IMR-90 (cell line): Measurements from ENCODE around the gene CGNL1.

Source experiments
- CHD1 ChIP-seq: IDR thresholded peaks from 2 replicates; pipeline ENCODE4 v1.6.1; 2012; ENCODE audit warnings: low read depth, low read length, improper control_type of control experiment
- FOS ChIP-seq: fragments of 150-350 bp; IDR thresholded peaks from 2 replicates; pipeline ENCODE4 v1.6.1; 2016; ENCODE audit warnings: low read depth, low read length
- MAFK ChIP-seq: IDR thresholded peaks from 2 replicates; pipeline ENCODE4 v1.6.1; 2012; ENCODE audit warnings: low read depth, low read length, improper control_type of control experiment
- POLR2A ChIP-seq: IDR thresholded peaks from 2 replicates; pipeline ENCODE4 v1.6.1; 2012; ENCODE audit warnings: mild to moderate bottlenecking, low read depth, low read length
- RCOR1 ChIP-seq: IDR thresholded peaks from 2 replicates; pipeline ENCODE4 v1.6.1; 2012; ENCODE audit warnings: mild to moderate bottlenecking, low read length, improper control_type of control experiment; ENCODE audit not compliant: insufficient replicate concordance
- TF ChIP-seq, protein P1 (sequence below): conservative IDR thresholded peaks from 2 replicates; pipeline ENCODE4 v1.5.1; 2012; ENCODE audit warnings: mild to moderate bottlenecking, low read depth, low read length, improper control_type of control experiment
- TF ChIP-seq, protein P2 (sequence below): fragments of 150-350 bp; IDR thresholded peaks from 2 replicates; pipeline ENCODE4 v1.6.1; 2017; ENCODE audit warnings: mild to moderate bottlenecking, antibody characterized with exemption, low read length, low read depth

GRCh38 chr15:57388464-57388863, 12.2 kb downstream of the CGNL1 start:
- TF ChIP-seq, protein P1, sequence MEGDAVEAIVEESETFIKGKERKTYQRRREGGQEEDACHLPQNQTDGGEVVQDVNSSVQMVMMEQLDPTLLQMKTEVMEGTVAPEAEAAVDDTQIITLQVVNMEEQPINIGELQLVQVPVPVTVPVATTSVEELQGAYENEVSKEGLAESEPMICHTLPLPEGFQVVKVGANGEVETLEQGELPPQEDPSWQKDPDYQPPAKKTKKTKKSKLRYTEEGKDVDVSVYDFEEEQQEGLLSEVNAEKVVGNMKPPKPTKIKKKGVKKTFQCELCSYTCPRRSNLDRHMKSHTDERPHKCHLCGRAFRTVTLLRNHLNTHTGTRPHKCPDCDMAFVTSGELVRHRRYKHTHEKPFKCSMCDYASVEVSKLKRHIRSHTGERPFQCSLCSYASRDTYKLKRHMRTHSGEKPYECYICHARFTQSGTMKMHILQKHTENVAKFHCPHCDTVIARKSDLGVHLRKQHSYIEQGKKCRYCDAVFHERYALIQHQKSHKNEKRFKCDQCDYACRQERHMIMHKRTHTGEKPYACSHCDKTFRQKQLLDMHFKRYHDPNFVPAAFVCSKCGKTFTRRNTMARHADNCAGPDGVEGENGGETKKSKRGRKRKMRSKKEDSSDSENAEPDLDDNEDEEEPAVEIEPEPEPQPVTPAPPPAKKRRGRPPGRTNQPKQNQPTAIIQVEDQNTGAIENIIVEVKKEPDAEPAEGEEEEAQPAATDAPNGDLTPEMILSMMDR = no peak
- TF ChIP-seq CHD1 (no peak), FOS (no peak), MAFK (no peak), POLR2A (no peak), RCOR1 (no peak)
- TF ChIP-seq, protein P2, sequence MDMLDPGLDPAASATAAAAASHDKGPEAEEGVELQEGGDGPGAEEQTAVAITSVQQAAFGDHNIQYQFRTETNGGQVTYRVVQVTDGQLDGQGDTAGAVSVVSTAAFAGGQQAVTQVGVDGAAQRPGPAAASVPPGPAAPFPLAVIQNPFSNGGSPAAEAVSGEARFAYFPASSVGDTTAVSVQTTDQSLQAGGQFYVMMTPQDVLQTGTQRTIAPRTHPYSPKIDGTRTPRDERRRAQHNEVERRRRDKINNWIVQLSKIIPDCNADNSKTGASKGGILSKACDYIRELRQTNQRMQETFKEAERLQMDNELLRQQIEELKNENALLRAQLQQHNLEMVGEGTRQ = no peak
